ENCODE data around the gene NSA2.

Gene NSA2

GRCh38 chr5:74822288-74822687 lies 55.2 kb downstream of the NSA2 start:
- no peak for DNase-seq

DNA sequence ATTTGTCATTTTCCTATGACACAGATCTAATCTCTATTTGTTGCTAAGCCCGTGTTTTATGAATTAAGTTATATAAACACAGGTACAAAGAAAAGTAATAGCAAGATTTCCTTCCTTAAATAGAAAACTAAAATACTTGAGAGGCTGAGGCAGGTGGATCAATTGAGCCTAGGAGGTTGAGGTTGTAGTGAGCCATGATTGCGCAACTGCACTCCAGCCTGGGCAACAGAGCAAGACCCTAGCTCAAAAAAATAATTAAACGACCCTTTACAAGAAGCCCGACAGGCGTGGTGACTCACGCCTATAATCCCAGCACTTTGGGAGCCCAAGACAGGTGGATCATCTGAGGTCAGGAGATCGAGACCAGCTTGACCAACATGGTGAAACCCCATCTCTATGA lies 62.4 kb downstream of the NSA2 start:
- DNase-seq, result no peak
